ENCODE measurements around the gene FRMD4B.
"Not testable (repeated sequence)": the region's sequence is repeated elsewhere in the genome, so short reads cannot be mapped to it uniquely, and the experiment has no call there.

The FRMD4B gene

GRCh38 chr3:69282181-69282580, 103.7 kb downstream of the FRMD4B start:
- no peaks in the 10 kb centered on the region for H3K27me3 Mint-ChIP-seq (ENCODE audit: low read depth)
- TF ChIP-seq CTCF (IDR thresholded peaks at IDR 0.05; ENCODE audit: unreplicated experiment in 3 of 3): no peak
- no peak overlapping the region for H3K4me3 Mint-ChIP-seq
- H3K36me3 Mint-ChIP-seq (ENCODE audit: low read depth): peaks cover 4% of the 10 kb centered on the region
- H3K27ac Mint-ChIP-seq: no peak overlapping the region
- H3K4me1 Mint-ChIP-seq: peaks cover 5% of the 10 kb centered on the region
- peaks cover 9% of the 10 kb centered on the region for H3K9me3 Mint-ChIP-seq

- H3K9me3 Mint-ChIP-seq; H3K27me3 Mint-ChIP-seq (ENCODE audit: low read depth); H3K4me3 Mint-ChIP-seq; H3K27ac Mint-ChIP-seq; H3K4me1 Mint-ChIP-seq; H3K36me3 Mint-ChIP-seq (ENCODE audit: low read depth): not testable (repeated sequence)
These were observed 108.5 kb downstream of the FRMD4B start for GRCh38 chr3:69277403-69277802.

GRCh38 chr3:69276884-69277283, 109.0 kb downstream of the FRMD4B start:
- H3K4me1 Mint-ChIP-seq: peaks cover under 1% of the 10 kb centered on the region
- H3K27ac Mint-ChIP-seq: no peak overlapping the region
- H3K36me3 Mint-ChIP-seq (ENCODE audit: low read depth): no peaks in the 10 kb centered on the region
- H3K9me3 Mint-ChIP-seq: no peaks in the 10 kb centered on the region
- H3K4me3 Mint-ChIP-seq: no peak overlapping the region
- no peak for TF ChIP-seq CTCF (IDR thresholded peaks at IDR 0.05; ENCODE audit: unreplicated experiment in 3 of 3)
- no peaks in the 10 kb centered on the region for H3K27me3 Mint-ChIP-seq (ENCODE audit: low read depth)

- H3K27me3 Mint-ChIP-seq (ENCODE audit: low read depth); H3K4me1 Mint-ChIP-seq; H3K27ac Mint-ChIP-seq; H3K4me3 Mint-ChIP-seq; H3K36me3 Mint-ChIP-seq (ENCODE audit: low read depth); H3K9me3 Mint-ChIP-seq: not testable (repeated sequence)
These were observed 109.7 kb downstream of the FRMD4B start for GRCh38 chr3:69276191-69276590.

- Mint-ChIP-seq H3K4me1 (no peaks in the 10 kb centered on the region), H3K27me3 (ENCODE audit: low read depth) (no peaks in the 10 kb centered on the region), H3K27ac (no peak overlapping the region), H3K9me3 (no peaks in the 10 kb centered on the region), H3K36me3 (ENCODE audit: low read depth) (no peaks in the 10 kb centered on the region), H3K4me3 (no peak overlapping the region)
- no peak for TF ChIP-seq CTCF (IDR thresholded peaks at IDR 0.05; ENCODE audit: unreplicated experiment in 3 of 3)
These were observed 112.0 kb downstream of the FRMD4B start for GRCh38 chr3:69273896-69274295.

- no peaks in the 10 kb centered on the region for H3K9me3 Mint-ChIP-seq
- H3K36me3 Mint-ChIP-seq (ENCODE audit: low read depth): no peaks in the 10 kb centered on the region
- H3K4me1 Mint-ChIP-seq: no peaks in the 10 kb centered on the region
- H3K27ac Mint-ChIP-seq: no peak overlapping the region
- TF ChIP-seq CTCF (IDR thresholded peaks at IDR 0.05; ENCODE audit: unreplicated experiment in 3 of 3): no peak
- no peaks in the 10 kb centered on the region for H3K27me3 Mint-ChIP-seq (ENCODE audit: low read depth)
- no peak overlapping the region for H3K4me3 Mint-ChIP-seq
These were observed 113.3 kb downstream of the FRMD4B start for GRCh38 chr3:69272556-69272955.

- H3K27me3 Mint-ChIP-seq (ENCODE audit: low read depth): no peaks in the 10 kb centered on the region
- H3K27ac Mint-ChIP-seq: no peak overlapping the region
- TF ChIP-seq CTCF (IDR thresholded peaks at IDR 0.05; ENCODE audit: unreplicated experiment in 3 of 3): no peak
- no peaks in the 10 kb centered on the region for H3K9me3 Mint-ChIP-seq
- H3K4me1 Mint-ChIP-seq: no peaks in the 10 kb centered on the region
- H3K36me3 Mint-ChIP-seq (ENCODE audit: low read depth): no peaks in the 10 kb centered on the region
- no peak overlapping the region for H3K4me3 Mint-ChIP-seq
These were observed 114.8 kb downstream of the FRMD4B start for GRCh38 chr3:69271098-69271497.
